Right ventricle myocardium superior (tissue), 1 donor: ENCODE measurements around the gene CHMP1A. TPM values are rescaled to one million over a fixed set of nuclear protein-coding genes. Genes with fewer than 3 reads are reported as not detected.
A peak's percentile ranks its signal among the peaks of the same experiment; 100 is the strongest.
"Not testable (repeated sequence)": the region's sequence is repeated elsewhere in the genome, so short reads cannot be mapped to it uniquely, and the experiment has no call there.

Experiments
- ATAC-seq: fragments of 200-7000 bp; cut with Tn5 transposase; one replicate; pipeline ENCODE4 v1.9.1; 2020; ENCODE audit warnings: mild to moderate bottlenecking; ENCODE audit not compliant: poor library complexity
- DNase-seq: peaks from one replicate; pipeline ENCODE4 v3.0.0-alpha.2; 2020
- intact Hi-C: fragments of 100-400 bp; cut with DNase I; formaldehyde crosslinking; loops from one replicate; pipeline ENCODE4 v1.11.2; 2022
- total RNA-seq: library from RNA; stranded (reverse); fragmentation: NEBNext Ultra II Directional; extraction: Animal tissue kit (Norgen Biotek cat#: 25700); gene quantifications from one replicate; pipeline ENCODE4 v1.2.1, GENCODE V29; 2021
- donor health status: DM: no; HTN: yes; CAD: no; lungs with severe emphysema.

Gene CHMP1A
- total RNA-seq, 1 donor from 2014 or later = 32.6 TPM

- ATAC-seq, intact Hi-C loops, DNase-seq: not testable (repeated sequence)
Measured at GRCh38 chr16:89694784-89695085, 37.2 kb upstream of the CHMP1A start.

- DNase-seq (no peak), ATAC-seq (no peak)
- intact Hi-C loops = no loop called here
Measured at GRCh38 chr16:89693931-89694783, 36.6 kb upstream of the CHMP1A start.

- DNase-seq = no peak
- no peak for ATAC-seq
- intact Hi-C loops = no loop called here
Measured at GRCh38 chr16:89693289-89693731, 35.8 kb upstream of the CHMP1A start.

- intact Hi-C loops = no loop called here
- DNase-seq (no peak), ATAC-seq (no peak)
Measured at GRCh38 chr16:89691986-89692569, 34.6 kb upstream of the CHMP1A start.

GRCh38 chr16:89691231-89691985 is 33.9 kb upstream of the CHMP1A start:
- DNase-seq (no peak), ATAC-seq (no peak)
- intact Hi-C loops = no loop called here

- DNase-seq (no peak), ATAC-seq (no peak)
- intact Hi-C loops = no loop called here
Measured at GRCh38 chr16:89690392-89690901, 32.9 kb upstream of the CHMP1A start.

- DNase-seq, intact Hi-C loops, ATAC-seq: not testable (repeated sequence)
Measured at GRCh38 chr16:89689621-89690020, 32.1 kb upstream of the CHMP1A start.

GRCh38 chr16:89689142-89689541 is 31.6 kb upstream of the CHMP1A start:
- intact Hi-C loops = no loop called here
- DNase-seq (no peak), ATAC-seq (no peak)

- intact Hi-C loops = no loop called here
- DNase-seq (no peak), ATAC-seq (no peak)
Measured at GRCh38 chr16:89688395-89688794, 30.9 kb upstream of the CHMP1A start.

- no peak for DNase-seq
- intact Hi-C loops = no loop called here
- peak; percentile 52 for ATAC-seq
Measured at GRCh38 chr16:89687092-89687940, 29.8 kb upstream of the CHMP1A start.

GRCh38 chr16:89686520-89687091 is 29.1 kb upstream of the CHMP1A start, which contains the start of gene CDK10:
Gene CDK10, plus strand, starts transcription at chr16:89686689. Its CDS starts 22 bp downstream, at chr16:89686711.
- ATAC-seq = peak; percentile 97
- intact Hi-C loops = no loop called here
- DNase-seq = peak; percentile 90

- ATAC-seq (no peak), DNase-seq (no peak)
- intact Hi-C loops = no loop called here
Measured at GRCh38 chr16:89685916-89686315, 28.4 kb upstream of the CHMP1A start.

- intact Hi-C loops = no loop called here
- DNase-seq (no peak), ATAC-seq (no peak)
Measured at GRCh38 chr16:89678258-89678657, 20.8 kb upstream of the CHMP1A start.

GRCh38 chr16:89672177-89672941 is 14.9 kb upstream of the CHMP1A start:
- no peak for ATAC-seq
- intact Hi-C loops = no loop called here
- no peak for DNase-seq

GRCh38 chr16:89671565-89671964 is 14.1 kb upstream of the CHMP1A start:
- ATAC-seq, DNase-seq, intact Hi-C loops: not testable (repeated sequence)

- DNase-seq = no peak
- no peak for ATAC-seq
- intact Hi-C loops = no loop called here
Measured at GRCh38 chr16:89670496-89671431, 13.3 kb upstream of the CHMP1A start.
